HCT116 (cell line): ENCODE results near the gene ASB7.

ENCODE experiments used
- CEBPB ChIP-seq: IDR thresholded peaks from 2 replicates; pipeline ENCODE4 v1.6.1; 2012; ENCODE audit warnings: low read depth
- EGR1 ChIP-seq: IDR thresholded peaks from 2 replicates; pipeline ENCODE4 v1.6.1; 2012; ENCODE audit warnings: low read depth
- EZH2 ChIP-seq: fragments of 200-600 bp; sonication (generic); IDR thresholded peaks from 2 replicates; pipeline ENCODE4 v1.6.1; 2017; ENCODE audit warnings: antibody characterized with exemption, mixed run types
- POLR2A ChIP-seq: IDR thresholded peaks from 2 replicates; pipeline ENCODE4 v1.7.0; 2011; ENCODE audit warnings: borderline replicate concordance; ENCODE audit not compliant: insufficient read depth, insufficient read length; ENCODE audit errors: extremely low read depth
- RAD21 ChIP-seq: IDR thresholded peaks from 2 replicates; pipeline ENCODE4 v1.6.1; 2012; ENCODE audit warnings: low read depth, mild to moderate bottlenecking
- SP1 ChIP-seq: IDR thresholded peaks from 2 replicates; pipeline ENCODE4 v1.6.1; 2012; ENCODE audit warnings: low read depth
- TCF7L2 ChIP-seq: IDR thresholded peaks from 2 replicates; pipeline ENCODE4 v1.7.0; 2011; ENCODE audit warnings: borderline replicate concordance, inconsistent platforms; ENCODE audit not compliant: insufficient read depth, insufficient read length; ENCODE audit errors: extremely low read depth
- YY1 ChIP-seq: IDR thresholded peaks from 2 replicates; pipeline ENCODE4 v1.6.1; 2011; ENCODE audit warnings: low read length, low read depth, moderate library complexity, mild to moderate bottlenecking; ENCODE audit not compliant: insufficient replicate concordance; ENCODE audit errors: extremely low read depth
- ZNF274 ChIP-seq: fragments of 200-500 bp; sonication (Bioruptor generic); IDR thresholded peaks from 2 replicates; pipeline ENCODE4 v1.6.1; 2014; ENCODE audit warnings: mild to moderate bottlenecking, low read depth, low read length, inconsistent platforms
- TF ChIP-seq, protein P1 (sequence below): IDR thresholded peaks from 2 replicates; pipeline ENCODE4 v1.6.1; 2012
- TF ChIP-seq, protein P2 (sequence below), 3 experiments: fragments of 200-600 bp in 1 of 3; sonication (generic) in 1 of 3; IDR thresholded peaks in 2 of 3; conservative IDR thresholded peaks in 1 of 3; 2 replicates each; pipeline ENCODE4 v1.5.1; 2012 to 2017; ENCODE audit warnings: low read depth in 2 of 3, low read length in 2 of 3, antibody characterized with exemption in 1 of 3, borderline replicate concordance in 1 of 3, control low read depth in 1 of 3, mild to moderate bottlenecking in 1 of 3, mixed read lengths in 1 of 3, mixed run types in 1 of 3, moderate library complexity in 1 of 3; ENCODE audit not compliant: insufficient read depth in 1 of 3
- TF ChIP-seq, protein P3 (sequence below): IDR thresholded peaks from 2 replicates; pipeline ENCODE4 v1.6.1; 2012

DNA sequence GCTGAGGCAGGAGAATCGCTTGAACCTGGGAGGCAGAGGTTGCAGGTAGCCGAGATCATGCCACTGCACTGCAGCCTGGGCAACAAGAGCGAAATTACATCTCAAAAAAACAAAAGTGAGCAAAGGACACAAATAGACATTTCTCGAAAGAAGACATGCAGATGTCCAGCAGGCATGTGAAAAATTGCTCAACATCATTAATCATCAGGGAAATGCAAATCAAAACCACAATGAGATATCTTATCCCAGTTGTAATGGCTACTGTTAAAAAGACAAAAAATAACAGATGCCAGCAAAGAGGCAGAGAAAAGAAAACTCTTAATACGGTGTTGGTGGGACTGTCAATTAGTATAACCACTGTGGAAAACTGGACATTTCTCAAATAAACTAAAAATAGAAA lies 20.9 kb downstream of the ASB7 start:
- TF ChIP-seq EGR1 (no peak), ZNF274 (no peak), SP1 (no peak), POLR2A (no peak), TCF7L2 (no peak), RAD21 (no peak), EZH2 (no peak), CEBPB (no peak), YY1 (no peak)
- TF ChIP-seq, protein P1, sequence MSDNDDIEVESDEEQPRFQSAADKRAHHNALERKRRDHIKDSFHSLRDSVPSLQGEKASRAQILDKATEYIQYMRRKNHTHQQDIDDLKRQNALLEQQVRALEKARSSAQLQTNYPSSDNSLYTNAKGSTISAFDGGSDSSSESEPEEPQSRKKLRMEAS = no peak
- TF ChIP-seq, protein P2, sequence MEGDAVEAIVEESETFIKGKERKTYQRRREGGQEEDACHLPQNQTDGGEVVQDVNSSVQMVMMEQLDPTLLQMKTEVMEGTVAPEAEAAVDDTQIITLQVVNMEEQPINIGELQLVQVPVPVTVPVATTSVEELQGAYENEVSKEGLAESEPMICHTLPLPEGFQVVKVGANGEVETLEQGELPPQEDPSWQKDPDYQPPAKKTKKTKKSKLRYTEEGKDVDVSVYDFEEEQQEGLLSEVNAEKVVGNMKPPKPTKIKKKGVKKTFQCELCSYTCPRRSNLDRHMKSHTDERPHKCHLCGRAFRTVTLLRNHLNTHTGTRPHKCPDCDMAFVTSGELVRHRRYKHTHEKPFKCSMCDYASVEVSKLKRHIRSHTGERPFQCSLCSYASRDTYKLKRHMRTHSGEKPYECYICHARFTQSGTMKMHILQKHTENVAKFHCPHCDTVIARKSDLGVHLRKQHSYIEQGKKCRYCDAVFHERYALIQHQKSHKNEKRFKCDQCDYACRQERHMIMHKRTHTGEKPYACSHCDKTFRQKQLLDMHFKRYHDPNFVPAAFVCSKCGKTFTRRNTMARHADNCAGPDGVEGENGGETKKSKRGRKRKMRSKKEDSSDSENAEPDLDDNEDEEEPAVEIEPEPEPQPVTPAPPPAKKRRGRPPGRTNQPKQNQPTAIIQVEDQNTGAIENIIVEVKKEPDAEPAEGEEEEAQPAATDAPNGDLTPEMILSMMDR (IDR thresholded peaks at IDR 0.05 in 2 of 3, conservative IDR thresholded peaks at IDR 0.05 in 1 of 3; ENCODE audit: borderline replicate concordance in 1 of 3, insufficient read depth in 1 of 3, low read depth in 2 of 3, low read length in 2 of 3) = no peak
- TF ChIP-seq, protein P3, sequence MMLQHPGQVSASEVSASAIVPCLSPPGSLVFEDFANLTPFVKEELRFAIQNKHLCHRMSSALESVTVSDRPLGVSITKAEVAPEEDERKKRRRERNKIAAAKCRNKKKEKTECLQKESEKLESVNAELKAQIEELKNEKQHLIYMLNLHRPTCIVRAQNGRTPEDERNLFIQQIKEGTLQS = no peak
